Measurements from ENCODE around the gene MMP14. TPM values are rescaled to one million over a fixed set of nuclear protein-coding genes. Genes with fewer than 3 reads are reported as not detected.

Gene MMP14
- total RNA-seq, 1 experiment from 2014 or later, result 17.8 TPM

- CTCF ChIA-PET, result interaction anchor here (1.7 kb wide), 1 partner anchor 24 kb away, joined by 3 read pairs; no protein-coding TSS in a partner anchor
- Histone ChIP-seq H3K4me1 (ENCODE audit: control insufficient read depth in 1 of 2, insufficient read depth in 2 of 2, low read length in 2 of 2) (peaks cover 1 to 3% of the 10 kb centered on the region in 2 experiments; a peak in 2 of 4 replicates), H2AFZ (ENCODE audit: low read depth, low read length, poor library complexity, severe bottlenecking) (no peak overlapping the region), H3K4me2 (ENCODE audit: low read length) (no peak overlapping the region), H3K27ac (ENCODE audit: low read depth, low read length) (no peak overlapping the region), H3K27me3 (ENCODE audit: insufficient read depth, low read length) (no peaks in the 10 kb centered on the region), H3K4me3 (replicated peaks in 1 of 2; ENCODE audit: low read depth in 1 of 2, low read length in 2 of 2) (no peak overlapping the region), H3K9me2 (ENCODE audit: insufficient read depth) (no peaks in the 10 kb centered on the region), H3K9me3 (ENCODE audit: control insufficient read depth in 1 of 2, insufficient read depth in 1 of 2, low read depth in 1 of 2, low read length in 2 of 2) (no peaks in the 10 kb centered on the region), H3K9ac (ENCODE audit: low read length) (no peak overlapping the region), H4K20me1 (ENCODE audit: insufficient read depth) (no peaks in the 10 kb centered on the region), H3K79me2 (ENCODE audit: insufficient read depth, low read length) (no peaks in the 10 kb centered on the region), H3K36me3 (ENCODE audit: control insufficient read depth in 1 of 2, insufficient read depth in 2 of 2, low read length in 2 of 2) (no peaks in the 10 kb centered on the region)
- DNase-seq (ENCODE audit: low read depth, low spot score) (no peak), ATAC-seq (no peak)
- POLR2A ChIA-PET, result no interaction called here
- BruUV-seq (replicated peaks), result no TSS peak
- intact Hi-C loops (cut with micrococcal nuclease), result no loop called here
- TF ChIP-seq, protein P1, sequence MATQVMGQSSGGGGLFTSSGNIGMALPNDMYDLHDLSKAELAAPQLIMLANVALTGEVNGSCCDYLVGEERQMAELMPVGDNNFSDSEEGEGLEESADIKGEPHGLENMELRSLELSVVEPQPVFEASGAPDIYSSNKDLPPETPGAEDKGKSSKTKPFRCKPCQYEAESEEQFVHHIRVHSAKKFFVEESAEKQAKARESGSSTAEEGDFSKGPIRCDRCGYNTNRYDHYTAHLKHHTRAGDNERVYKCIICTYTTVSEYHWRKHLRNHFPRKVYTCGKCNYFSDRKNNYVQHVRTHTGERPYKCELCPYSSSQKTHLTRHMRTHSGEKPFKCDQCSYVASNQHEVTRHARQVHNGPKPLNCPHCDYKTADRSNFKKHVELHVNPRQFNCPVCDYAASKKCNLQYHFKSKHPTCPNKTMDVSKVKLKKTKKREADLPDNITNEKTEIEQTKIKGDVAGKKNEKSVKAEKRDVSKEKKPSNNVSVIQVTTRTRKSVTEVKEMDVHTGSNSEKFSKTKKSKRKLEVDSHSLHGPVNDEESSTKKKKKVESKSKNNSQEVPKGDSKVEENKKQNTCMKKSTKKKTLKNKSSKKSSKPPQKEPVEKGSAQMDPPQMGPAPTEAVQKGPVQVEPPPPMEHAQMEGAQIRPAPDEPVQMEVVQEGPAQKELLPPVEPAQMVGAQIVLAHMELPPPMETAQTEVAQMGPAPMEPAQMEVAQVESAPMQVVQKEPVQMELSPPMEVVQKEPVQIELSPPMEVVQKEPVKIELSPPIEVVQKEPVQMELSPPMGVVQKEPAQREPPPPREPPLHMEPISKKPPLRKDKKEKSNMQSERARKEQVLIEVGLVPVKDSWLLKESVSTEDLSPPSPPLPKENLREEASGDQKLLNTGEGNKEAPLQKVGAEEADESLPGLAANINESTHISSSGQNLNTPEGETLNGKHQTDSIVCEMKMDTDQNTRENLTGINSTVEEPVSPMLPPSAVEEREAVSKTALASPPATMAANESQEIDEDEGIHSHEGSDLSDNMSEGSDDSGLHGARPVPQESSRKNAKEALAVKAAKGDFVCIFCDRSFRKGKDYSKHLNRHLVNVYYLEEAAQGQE (IDR thresholded peaks at IDR 0.05; ENCODE audit: low read depth), result no peak
- TF ChIP-seq CBX3 (IDR thresholded peaks at IDR 0.05; ENCODE audit: low read depth), result no peak
- TF ChIP-seq CTCF (IDR thresholded peaks at IDR 0.05 in 2 of 3, conservative IDR thresholded peaks at IDR 0.05 in 1 of 3; ENCODE audit: borderline replicate concordance in 1 of 3, insufficient read depth in 1 of 3, low read depth in 2 of 3, low read length in 2 of 3), result 0 out of 6 replicates have a peak, but pooled peaks of 1 of the 3 experiments have one; percentile 10
- TF ChIP-seq FOSL1 (IDR thresholded peaks at IDR 0.05; ENCODE audit: low read depth), result no peak
- no peak for TF ChIP-seq ZNF274 (IDR thresholded peaks at IDR 0.05; ENCODE audit: low read depth, low read length)
- RAD21 ChIA-PET (ENCODE audit: low non-redundant PET in 1 of 2, low total read pairs in 2 of 2, uncharacterized antibody in 2 of 2, unreplicated experiment in 2 of 2), result no interaction called here
These were observed 11.4 kb downstream of the MMP14 start for GRCh38 chr14:22847661-22848341.
